NCI-H146 (cell line): ENCODE measurements around the gene OCA2.
"Not testable (repeated sequence)": the region's sequence is repeated elsewhere in the genome, so short reads cannot be mapped to it uniquely, and the experiment has no call there.

Experiments used
- DNase-seq: peaks from one replicate; lab custom pipeline; 2025; lab: John Stamatoyannopoulos, UW

OCA2 gene

GRCh38 chr15:28002136-28002861 lies 96.8 kb downstream of the OCA2 start:
- DNase-seq, result no peak

GRCh38 chr15:28001641-28002040 lies 97.5 kb downstream of the OCA2 start:
- no peak for DNase-seq

- DNase-seq, result no peak
Observed at GRCh38 chr15:27993996-27994780, 104.9 kb downstream of the OCA2 start.

- no peak for DNase-seq
Observed at GRCh38 chr15:27993544-27993943, 105.6 kb downstream of the OCA2 start.

- DNase-seq, result no peak
Observed at GRCh38 chr15:27990521-27991515, 108.3 kb downstream of the OCA2 start.

- DNase-seq, result no peak
Observed at GRCh38 chr15:27989838-27990237, 109.3 kb downstream of the OCA2 start.

GRCh38 chr15:27989427-27989826 lies 109.7 kb downstream of the OCA2 start:
- DNase-seq, result no peak

GRCh38 chr15:27985099-27985498 lies 114.0 kb downstream of the OCA2 start:
- DNase-seq, result no peak

- DNase-seq, result no peak
Observed at GRCh38 chr15:27983496-27983895, 115.6 kb downstream of the OCA2 start.

GRCh38 chr15:27977696-27978095 lies 121.4 kb downstream of the OCA2 start:
- no peak for DNase-seq

GRCh38 chr15:27973886-27974285 lies 125.2 kb downstream of the OCA2 start:
- no peak for DNase-seq

GRCh38 chr15:27970661-27971392 lies 128.3 kb downstream of the OCA2 start:
- no peak for DNase-seq

- no peak for DNase-seq
Observed at GRCh38 chr15:27967541-27967940, 131.6 kb downstream of the OCA2 start.

GRCh38 chr15:27965546-27965945 lies 133.6 kb downstream of the OCA2 start:
- no peak for DNase-seq

GRCh38 chr15:27961801-27962200 lies 137.3 kb downstream of the OCA2 start:
- no peak for DNase-seq

- DNase-seq, result no peak
Observed at GRCh38 chr15:27958911-27959578, 140.1 kb downstream of the OCA2 start.

GRCh38 chr15:27956285-27956684 lies 142.8 kb downstream of the OCA2 start:
- no peak for DNase-seq

GRCh38 chr15:27955087-27955486 lies 144.0 kb downstream of the OCA2 start:
- no peak for DNase-seq

- DNase-seq, result not testable (repeated sequence)
Observed at GRCh38 chr15:27952593-27952992, 146.5 kb downstream of the OCA2 start.

- no peak for DNase-seq
Observed at GRCh38 chr15:27951191-27951890, 147.8 kb downstream of the OCA2 start.
